Measurements from ENCODE around the gene THADA.

THADA gene

DNA sequence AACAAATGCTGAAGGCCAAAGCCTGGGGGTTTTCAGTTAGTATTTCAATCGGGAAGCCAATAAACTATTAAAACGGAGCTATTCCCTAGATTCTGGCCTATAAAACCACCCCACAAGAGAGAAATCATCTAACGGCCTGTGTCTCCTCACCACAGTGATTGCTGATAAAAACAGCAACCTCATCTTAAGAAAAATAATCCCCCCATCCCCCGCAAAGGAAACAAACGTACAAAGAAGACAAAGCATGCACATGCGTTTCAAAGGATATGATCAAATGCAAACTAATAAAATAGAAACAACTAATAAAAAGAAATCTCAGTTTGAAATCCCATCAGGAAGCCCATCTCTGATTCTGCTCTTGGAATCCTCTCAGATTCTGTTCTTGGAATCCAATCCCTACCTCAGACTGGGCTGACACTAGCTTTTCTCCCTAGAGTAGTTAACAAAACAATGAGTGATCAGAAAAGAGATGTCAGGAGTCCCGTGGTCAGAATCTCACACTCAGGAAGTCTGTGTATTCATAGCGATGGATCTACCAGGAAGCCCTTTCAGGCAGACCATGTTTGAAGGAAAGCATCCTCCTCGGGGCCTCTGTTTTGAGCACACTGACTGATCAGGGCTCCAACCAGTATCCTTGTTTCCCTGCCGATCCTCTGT, 150.7 kb downstream of the THADA start:
- DNase-seq (ENCODE audit: low read depth): no peak
- TF ChIP-seq, protein P1, sequence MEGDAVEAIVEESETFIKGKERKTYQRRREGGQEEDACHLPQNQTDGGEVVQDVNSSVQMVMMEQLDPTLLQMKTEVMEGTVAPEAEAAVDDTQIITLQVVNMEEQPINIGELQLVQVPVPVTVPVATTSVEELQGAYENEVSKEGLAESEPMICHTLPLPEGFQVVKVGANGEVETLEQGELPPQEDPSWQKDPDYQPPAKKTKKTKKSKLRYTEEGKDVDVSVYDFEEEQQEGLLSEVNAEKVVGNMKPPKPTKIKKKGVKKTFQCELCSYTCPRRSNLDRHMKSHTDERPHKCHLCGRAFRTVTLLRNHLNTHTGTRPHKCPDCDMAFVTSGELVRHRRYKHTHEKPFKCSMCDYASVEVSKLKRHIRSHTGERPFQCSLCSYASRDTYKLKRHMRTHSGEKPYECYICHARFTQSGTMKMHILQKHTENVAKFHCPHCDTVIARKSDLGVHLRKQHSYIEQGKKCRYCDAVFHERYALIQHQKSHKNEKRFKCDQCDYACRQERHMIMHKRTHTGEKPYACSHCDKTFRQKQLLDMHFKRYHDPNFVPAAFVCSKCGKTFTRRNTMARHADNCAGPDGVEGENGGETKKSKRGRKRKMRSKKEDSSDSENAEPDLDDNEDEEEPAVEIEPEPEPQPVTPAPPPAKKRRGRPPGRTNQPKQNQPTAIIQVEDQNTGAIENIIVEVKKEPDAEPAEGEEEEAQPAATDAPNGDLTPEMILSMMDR (IDR thresholded peaks at IDR 0.05; ENCODE audit: control insufficient read depth, insufficient read depth, low read depth, low read length, missing control alignments): no peak
- H3K4me3 ChIP-seq (ENCODE audit: control insufficient read depth, low read depth, low read length): no peak overlapping the region

GRCh38 chr2:43443282-43443681, 152.6 kb downstream of the THADA start:
- H3K4me3 ChIP-seq (ENCODE audit: control insufficient read depth, low read depth, low read length): no peak overlapping the region
- TF ChIP-seq, protein P1 (IDR thresholded peaks at IDR 0.05; ENCODE audit: control insufficient read depth, insufficient read depth, low read depth, low read length, missing control alignments): no peak
- DNase-seq (ENCODE audit: low read depth): no peak

DNA sequence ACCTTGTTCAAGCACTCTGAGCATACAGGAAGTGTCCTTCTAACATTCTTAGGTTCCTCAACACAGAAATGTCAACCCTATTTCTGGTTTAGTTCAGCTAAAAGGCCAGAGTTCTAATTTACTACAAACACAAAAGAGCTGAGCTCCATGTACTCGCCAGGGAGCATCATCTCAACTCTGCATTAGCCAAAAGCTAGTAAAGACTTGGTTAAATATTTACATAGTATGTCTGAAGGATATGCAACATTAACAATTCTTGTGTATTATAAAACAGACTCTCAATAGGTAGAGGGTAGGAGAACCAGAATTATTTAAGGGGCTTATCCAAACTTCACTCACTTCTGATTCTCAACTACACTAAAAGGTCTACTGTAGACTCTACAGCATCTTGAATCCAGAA, 154.6 kb downstream of the THADA start:
- H3K4me3 ChIP-seq (ENCODE audit: control insufficient read depth, low read depth, low read length): no peak overlapping the region
- DNase-seq (ENCODE audit: low read depth): no peak
- TF ChIP-seq, protein P1 (IDR thresholded peaks at IDR 0.05; ENCODE audit: control insufficient read depth, insufficient read depth, low read depth, low read length, missing control alignments): no peak

- no peak overlapping the region for H3K4me3 ChIP-seq (ENCODE audit: control insufficient read depth, low read depth, low read length)
These were observed 156.8 kb downstream of the THADA start for GRCh38 chr2:43438858-43439655.

GRCh38 chr2:43438342-43438741, 157.5 kb downstream of the THADA start:
- no peak for DNase-seq (ENCODE audit: low read depth)
- H3K4me3 ChIP-seq (ENCODE audit: control insufficient read depth, low read depth, low read length): no peak overlapping the region
- TF ChIP-seq, protein P1 (IDR thresholded peaks at IDR 0.05; ENCODE audit: control insufficient read depth, insufficient read depth, low read depth, low read length, missing control alignments): no peak

More at GRCh38 chr2:43438858-43439655, 156.8 kb downstream of the THADA start:
- no peak for DNase-seq (ENCODE audit: low read depth)
- TF ChIP-seq, protein P1 (IDR thresholded peaks at IDR 0.05; ENCODE audit: control insufficient read depth, insufficient read depth, low read depth, low read length, missing control alignments): no peak

- no peak overlapping the region for H3K4me3 ChIP-seq (ENCODE audit: control insufficient read depth, low read depth, low read length)
- DNase-seq (ENCODE audit: low read depth): no peak
- TF ChIP-seq, protein P1 (IDR thresholded peaks at IDR 0.05; ENCODE audit: control insufficient read depth, insufficient read depth, low read depth, low read length, missing control alignments): no peak
These were observed 158.5 kb downstream of the THADA start for GRCh38 chr2:43437363-43437762.

Measured in AG09309 (cell line).